A673 (cell line): ENCODE data around the gene CIT. TPM values are rescaled to one million over a fixed set of nuclear protein-coding genes. Genes with fewer than 3 reads are reported as not detected.

Experiments used
- BruUV-seq: library from RNA; stranded (reverse); fragments of 400-500 nt; replicated peaks from 2 replicates; lab custom pipeline; 2021; lab: Mats Ljungman, UMichigan
- CTCF ChIA-PET: fragments of 300-600 bp; sonication (Branson Sonifier 250); formaldehyde crosslinking; loops from one replicate; lab custom pipeline; 2022; ENCODE audit warnings: antibody characterized with exemption; lab: Charles Lee
- POLR2A ChIA-PET: fragments of 300-600 bp; sonication (Branson Sonifier 250); formaldehyde crosslinking; loops from one replicate; lab custom pipeline; 2022; ENCODE audit warnings: antibody characterized with exemption; ENCODE audit not compliant: low non-redundant PET; lab: Charles Lee
- DNase-seq: peaks from one replicate; pipeline ENCODE4 v3.0.0-alpha.2; 2015; ENCODE audit warnings: low spot score
- H3K27ac ChIP-seq: fragments of 200-600 bp; sonication (generic); 2 replicates; pipeline ENCODE4 v1.5.1; 2016; ENCODE audit warnings: mixed run types, low read depth, mild to moderate bottlenecking, mixed read lengths, antibody characterized with exemption, low read length; ENCODE audit not compliant: poor library complexity, severe bottlenecking
- H3K27me3 ChIP-seq: fragments of 200-600 bp; sonication (generic); replicated peaks from 2 replicates; pipeline ENCODE4 v1.6.1; 2017; ENCODE audit warnings: mixed run types, low read depth, mild to moderate bottlenecking, mixed read lengths, antibody characterized with exemption, low read length; ENCODE audit not compliant: insufficient read depth, poor library complexity
- H3K36me3 ChIP-seq: fragments of 200-600 bp; sonication (generic); 2 replicates; pipeline ENCODE4 v1.6.1; 2016; ENCODE audit warnings: mixed run types, mild to moderate bottlenecking, mixed read lengths, antibody characterized with exemption, low read length; ENCODE audit not compliant: insufficient read depth, poor library complexity, severe bottlenecking
- H3K4me1 ChIP-seq: fragments of 200-600 bp; sonication (generic); 2 replicates; pipeline ENCODE4 v1.6.1; 2017; ENCODE audit warnings: mixed run types, mild to moderate bottlenecking, mixed read lengths, antibody characterized with exemption, low read length; ENCODE audit not compliant: insufficient read depth, poor library complexity, severe bottlenecking
- H3K4me3 ChIP-seq: fragments of 200-600 bp; sonication (generic); 2 replicates; pipeline ENCODE4 v1.5.1; 2016; ENCODE audit warnings: low read depth, mixed run types, mild to moderate bottlenecking, mixed read lengths, low read length; ENCODE audit not compliant: poor library complexity, severe bottlenecking
- H3K9me3 ChIP-seq: fragments of 200-600 bp; sonication (generic); 2 replicates; pipeline ENCODE4 v1.6.1; 2016; ENCODE audit warnings: mixed run types, low read depth, mild to moderate bottlenecking, mixed read lengths, antibody characterized with exemption, low read length; ENCODE audit not compliant: poor library complexity, severe bottlenecking
- EZH2 ChIP-seq: fragments of 200-600 bp; sonication (generic); IDR thresholded peaks from 2 replicates; pipeline ENCODE4 v1.6.1; 2017; ENCODE audit warnings: borderline replicate concordance, low read depth, mild to moderate bottlenecking, mixed read lengths, antibody characterized with exemption, low read length; ENCODE audit not compliant: poor library complexity, severe bottlenecking
- intact Hi-C: fragments of 100-400 bp; cut with micrococcal nuclease; formaldehyde crosslinking; loops from one replicate; pipeline ENCODE4 v1.10.0; 2022; ENCODE audit not compliant: unreplicated experiment
- total RNA-seq: library from RNA; stranded (reverse); gene quantifications from 2 replicates; pipeline ENCODE4 v1.2.3, GENCODE V29; 2021
- TF ChIP-seq, protein P1 (sequence below): fragments of 300-800, 200-600 bp; sonication (generic); conservative IDR thresholded peaks from 2 replicates; pipeline ENCODE4 v1.5.1; 2017; ENCODE audit warnings: low read depth, mild to moderate bottlenecking, antibody characterized with exemption, low read length, moderate library complexity, mixed read lengths

Gene CIT
- total RNA-seq, 1 experiment from 2014 or later = 62.4 TPM

GRCh38 chr12:119746169-119746568 lies 131.0 kb downstream of the CIT start:
- intact Hi-C loops = no loop called here
- BruUV-seq = no TSS peak
- H3K36me3 ChIP-seq = peaks cover 32% of the 10 kb centered on the region
- H3K4me3 ChIP-seq = no peak overlapping the region
- H3K27ac ChIP-seq = no peak overlapping the region
- H3K9me3 ChIP-seq = peaks cover 16% of the 10 kb centered on the region
- no peaks in the 10 kb centered on the region for H3K4me1 ChIP-seq
- DNase-seq = no peak
- no peaks in the 10 kb centered on the region for H3K27me3 ChIP-seq
- ChIA-PET CTCF (no interaction called here), POLR2A (no interaction called here)
- TF ChIP-seq, protein P1, sequence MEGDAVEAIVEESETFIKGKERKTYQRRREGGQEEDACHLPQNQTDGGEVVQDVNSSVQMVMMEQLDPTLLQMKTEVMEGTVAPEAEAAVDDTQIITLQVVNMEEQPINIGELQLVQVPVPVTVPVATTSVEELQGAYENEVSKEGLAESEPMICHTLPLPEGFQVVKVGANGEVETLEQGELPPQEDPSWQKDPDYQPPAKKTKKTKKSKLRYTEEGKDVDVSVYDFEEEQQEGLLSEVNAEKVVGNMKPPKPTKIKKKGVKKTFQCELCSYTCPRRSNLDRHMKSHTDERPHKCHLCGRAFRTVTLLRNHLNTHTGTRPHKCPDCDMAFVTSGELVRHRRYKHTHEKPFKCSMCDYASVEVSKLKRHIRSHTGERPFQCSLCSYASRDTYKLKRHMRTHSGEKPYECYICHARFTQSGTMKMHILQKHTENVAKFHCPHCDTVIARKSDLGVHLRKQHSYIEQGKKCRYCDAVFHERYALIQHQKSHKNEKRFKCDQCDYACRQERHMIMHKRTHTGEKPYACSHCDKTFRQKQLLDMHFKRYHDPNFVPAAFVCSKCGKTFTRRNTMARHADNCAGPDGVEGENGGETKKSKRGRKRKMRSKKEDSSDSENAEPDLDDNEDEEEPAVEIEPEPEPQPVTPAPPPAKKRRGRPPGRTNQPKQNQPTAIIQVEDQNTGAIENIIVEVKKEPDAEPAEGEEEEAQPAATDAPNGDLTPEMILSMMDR = no peak
- no peak for TF ChIP-seq EZH2

GRCh38 chr12:119744900-119745606 lies 132.1 kb downstream of the CIT start:
- Histone ChIP-seq H3K9me3 (peaks cover 16% of the 10 kb centered on the region), H3K27me3 (no peaks in the 10 kb centered on the region), H3K4me3 (no peak overlapping the region), H3K27ac (no peak overlapping the region), H3K4me1 (no peaks in the 10 kb centered on the region), H3K36me3 (peaks cover 28% of the 10 kb centered on the region)
- ChIA-PET POLR2A (no interaction called here), CTCF (no interaction called here)
- intact Hi-C loops = no loop called here
- DNase-seq = no peak
- no peak for TF ChIP-seq EZH2
- TF ChIP-seq, protein P1 = no peak
- no TSS peak for BruUV-seq

DNA sequence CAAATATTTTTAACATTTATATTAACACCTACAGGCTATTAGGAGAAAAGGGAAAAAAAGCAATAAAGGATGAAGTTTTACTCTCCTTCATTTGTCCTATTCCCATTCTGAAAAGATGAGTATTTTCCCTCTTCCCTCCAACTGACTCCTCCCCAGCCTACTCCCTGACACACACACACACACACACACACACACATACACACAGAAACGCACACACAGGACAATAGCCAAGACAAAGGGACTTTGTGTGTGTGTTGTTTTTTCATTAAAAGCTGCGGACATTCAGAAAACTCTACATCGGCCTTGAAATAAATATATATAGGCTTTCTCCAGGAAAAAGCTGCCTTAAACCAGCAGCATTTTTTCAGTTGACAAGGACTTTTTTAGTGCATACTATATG lies 134.4 kb downstream of the CIT start:
- intact Hi-C loops = no loop called here
- ChIA-PET POLR2A (no interaction called here), CTCF (no interaction called here)
- Histone ChIP-seq H3K27ac (no peak overlapping the region), H3K36me3 (peaks cover 28% of the 10 kb centered on the region), H3K27me3 (no peaks in the 10 kb centered on the region), H3K4me1 (no peaks in the 10 kb centered on the region), H3K4me3 (no peak overlapping the region), H3K9me3 (peaks cover 16% of the 10 kb centered on the region)
- no peak for DNase-seq
- TF ChIP-seq, protein P1 = no peak
- BruUV-seq = no TSS peak
